HG03095 (cell line): Measurements from ENCODE around the gene SLC10A7.
"Not testable (repeated sequence)": the region's sequence is repeated elsewhere in the genome, so short reads cannot be mapped to it uniquely, and the experiment has no call there.

Experiments
- ATAC-seq: cut with Tn5 transposase; IDR thresholded peaks from one replicate; pipeline ENCODE4 v1.9.1; 2021; ENCODE audit warnings: moderate library complexity; ENCODE audit not compliant: unreplicated experiment

The SLC10A7 gene

GRCh38 chr4:146367347-146367746 is 154.4 kb downstream of the SLC10A7 start:
- no peak for ATAC-seq

GRCh38 chr4:146359771-146360170 is 162.0 kb downstream of the SLC10A7 start:
- no peak for ATAC-seq

DNA sequence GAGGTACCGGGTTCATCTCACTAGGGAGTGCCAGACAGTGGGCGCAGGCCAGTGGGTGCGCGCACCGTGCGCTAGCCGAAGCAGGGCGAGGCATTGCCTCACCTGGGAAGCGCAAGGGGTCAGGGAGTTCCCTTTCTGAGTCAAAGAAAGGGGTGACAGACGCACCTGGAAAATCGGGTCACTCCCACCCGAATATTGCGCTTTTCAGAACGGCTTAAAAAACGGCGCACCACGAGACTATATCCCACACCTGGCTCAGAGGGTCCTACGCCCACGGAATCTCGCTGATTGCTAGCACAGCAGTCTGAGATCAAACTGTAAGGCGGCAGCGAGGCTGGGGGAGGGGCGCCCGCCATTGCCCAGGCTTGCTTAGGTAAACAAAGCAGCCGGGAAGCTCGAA is 171.6 kb downstream of the SLC10A7 start:
- not testable (repeated sequence) for ATAC-seq

DNA sequence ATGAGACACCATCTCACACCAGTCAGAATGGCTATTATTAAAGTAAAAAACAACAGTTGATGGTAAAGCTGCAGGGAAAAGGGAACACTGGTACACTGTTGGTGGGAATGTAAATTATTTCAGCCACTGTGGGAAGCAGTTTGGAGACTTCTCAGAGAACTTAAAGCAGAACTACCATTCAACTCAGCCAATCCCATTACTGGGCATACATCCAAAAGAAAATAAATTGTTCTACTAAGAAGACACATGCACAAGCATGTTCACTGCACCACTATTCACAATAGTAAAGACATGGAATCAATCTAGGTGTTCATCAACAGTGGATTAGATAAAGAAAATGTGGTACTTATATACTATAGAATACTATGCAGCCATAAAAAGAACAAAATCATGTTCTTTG is 172.4 kb downstream of the SLC10A7 start:
- no peak for ATAC-seq

DNA sequence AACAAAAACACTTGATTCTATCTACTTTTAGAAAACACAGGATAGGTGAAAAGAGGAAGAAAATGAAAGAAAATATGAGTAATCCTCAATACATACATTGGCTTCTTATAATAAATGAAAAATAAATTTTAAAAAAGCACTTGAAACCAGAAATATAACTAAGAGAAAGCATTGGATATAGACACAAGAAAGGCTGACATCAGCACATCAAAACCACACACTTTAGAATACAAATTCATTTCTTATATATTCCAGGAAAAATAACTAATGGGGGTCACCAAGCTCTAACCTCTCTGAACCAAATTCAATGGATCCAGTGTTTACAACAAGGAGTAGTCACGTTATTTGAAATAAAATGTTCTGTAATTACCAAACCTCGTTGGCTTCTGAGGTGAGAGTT is 173.9 kb downstream of the SLC10A7 start:
- ATAC-seq, result no peak

DNA sequence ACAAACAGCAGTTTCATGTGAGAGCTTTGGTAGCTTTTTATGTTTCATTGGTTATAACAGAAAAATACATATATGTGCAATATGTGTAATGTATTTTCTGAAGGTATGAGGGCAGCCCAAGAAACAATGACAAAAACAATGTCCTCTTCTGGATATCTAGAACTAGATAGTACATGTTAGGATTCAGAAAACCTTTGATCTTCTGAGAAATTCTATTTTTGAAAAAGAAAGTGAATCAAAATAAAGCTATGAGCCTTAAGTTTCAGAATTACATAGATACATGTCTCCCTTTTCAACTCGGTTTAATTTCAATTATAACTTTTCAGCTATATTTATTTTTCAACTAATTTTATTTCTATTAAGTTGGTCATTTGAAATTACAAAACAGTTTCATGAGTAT is 175.5 kb downstream of the SLC10A7 start:
- no peak for ATAC-seq

GRCh38 chr4:146343776-146344175 is 178.0 kb downstream of the SLC10A7 start:
- ATAC-seq, result no peak

DNA sequence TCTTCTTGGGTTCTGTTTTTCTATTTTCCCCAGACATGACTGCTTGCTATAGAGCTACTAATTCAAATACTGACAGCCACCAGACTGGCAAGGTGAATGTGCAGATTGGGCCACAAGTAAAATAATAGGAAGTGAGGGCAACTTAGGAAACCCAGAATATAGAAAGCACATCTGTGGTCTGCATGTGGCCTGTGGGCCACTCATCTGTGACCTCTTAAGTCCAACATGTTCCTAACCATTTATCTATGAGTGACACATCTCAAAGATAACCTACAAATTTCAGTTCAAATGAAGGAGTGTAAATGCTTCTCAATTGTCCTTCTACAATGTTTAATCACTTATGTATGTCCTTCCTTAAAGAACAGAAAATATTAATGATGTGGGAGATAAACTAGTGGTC is 178.5 kb downstream of the SLC10A7 start:
- ATAC-seq, result peak; percentile 61

GRCh38 chr4:146342600-146343192 is 179.0 kb downstream of the SLC10A7 start:
- no peak for ATAC-seq

- ATAC-seq, result no peak
Observed at GRCh38 chr4:146340798-146341197, 180.9 kb downstream of the SLC10A7 start.

GRCh38 chr4:146338512-146338911 is 183.2 kb downstream of the SLC10A7 start:
- no peak for ATAC-seq

- ATAC-seq, result no peak
Observed at GRCh38 chr4:146336410-146336807, 185.3 kb downstream of the SLC10A7 start.

DNA sequence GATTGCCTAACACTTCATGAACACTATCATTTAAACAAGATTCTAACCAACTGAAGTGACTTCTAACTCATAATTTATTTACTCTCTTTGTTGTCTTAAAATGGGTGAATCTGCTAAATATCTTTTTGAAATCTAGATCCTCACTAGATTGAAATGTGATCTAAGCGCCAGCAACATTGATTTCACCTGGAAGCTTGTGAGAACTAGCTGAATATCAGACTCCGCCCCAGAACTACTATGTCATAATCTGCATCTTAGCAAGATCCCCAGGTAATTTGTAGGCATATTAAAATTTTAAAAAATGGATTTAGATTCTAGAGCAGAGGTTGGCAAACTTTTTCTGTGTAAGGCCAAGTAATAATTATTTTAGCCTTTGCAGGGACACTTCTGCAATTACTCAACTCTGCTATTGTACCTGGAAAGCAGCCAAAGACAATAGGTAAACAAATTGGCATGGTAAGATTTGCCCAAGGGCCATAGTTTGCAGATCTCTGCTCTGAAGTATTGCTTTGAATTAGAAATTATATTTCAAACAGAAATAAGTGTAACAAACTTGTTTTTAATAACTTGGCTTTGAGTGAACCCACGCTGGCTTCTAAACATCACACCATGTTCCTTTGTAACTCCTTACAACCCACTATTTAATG is 185.9 kb downstream of the SLC10A7 start:
- no peak for ATAC-seq

DNA sequence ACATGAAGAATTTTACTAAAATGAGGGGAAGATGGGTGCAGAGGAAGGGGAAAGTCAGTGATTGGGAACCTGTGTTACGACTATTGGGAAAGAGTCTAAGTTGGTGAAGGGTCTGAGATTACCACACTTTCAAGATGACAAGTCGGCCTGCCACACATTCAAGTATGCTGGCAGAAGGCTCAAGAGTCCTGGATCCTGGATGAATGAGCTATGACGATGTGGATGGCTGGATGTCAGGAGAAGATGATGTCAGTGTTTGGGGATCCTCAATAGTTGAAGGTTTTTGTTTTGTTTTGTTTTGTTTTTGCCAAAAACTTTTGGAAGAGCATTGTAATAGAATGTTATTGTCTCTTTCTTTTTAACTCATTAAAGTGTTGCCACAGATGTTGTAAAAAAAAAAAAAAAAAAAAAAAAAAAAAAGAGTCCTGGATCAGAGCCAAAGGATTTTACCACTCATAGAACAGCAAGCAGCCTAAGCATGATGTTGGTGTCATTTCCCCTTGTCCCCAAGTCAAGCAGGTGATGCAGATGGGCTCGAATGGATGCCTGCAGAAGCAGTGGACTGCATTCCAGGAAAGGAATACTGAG is 186.8 kb downstream of the SLC10A7 start:
- ATAC-seq, result no peak

- ATAC-seq, result no peak
Observed at GRCh38 chr4:146333895-146334262, 187.9 kb downstream of the SLC10A7 start.

DNA sequence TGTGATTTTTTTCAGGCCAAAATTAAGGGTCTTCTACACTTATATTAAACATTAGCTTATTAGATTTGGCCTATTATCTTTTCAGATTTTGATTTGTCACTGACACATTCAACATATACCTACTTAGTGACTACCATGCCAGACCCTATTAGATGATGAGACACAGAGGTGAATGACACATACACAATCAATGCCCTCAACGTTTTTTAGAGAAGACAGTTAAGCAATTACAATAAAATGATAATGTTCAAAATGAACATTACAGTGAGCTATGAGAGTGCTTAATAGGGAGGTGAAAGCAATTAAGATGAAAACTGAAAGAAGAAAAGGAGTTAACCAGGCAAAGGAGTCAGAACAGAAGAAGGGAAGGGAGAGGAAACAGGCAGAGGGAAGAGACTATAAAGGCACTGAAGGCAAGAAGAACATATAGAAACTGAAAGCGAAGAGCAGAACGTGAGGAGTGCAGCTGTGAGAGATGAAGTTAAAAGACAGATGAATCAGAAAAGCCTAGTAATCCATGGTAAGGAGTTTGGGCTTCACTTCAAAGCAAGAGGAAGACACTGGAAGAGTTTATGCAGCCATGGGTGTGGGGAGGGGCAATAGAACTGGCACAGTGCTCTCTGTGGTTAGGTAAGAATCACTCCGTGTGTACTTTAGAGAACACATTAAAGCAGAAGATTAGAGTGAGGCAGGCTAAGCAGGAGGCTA is 188.4 kb downstream of the SLC10A7 start:
- peak; percentile 92 for ATAC-seq

GRCh38 chr4:146330392-146330791 is 191.3 kb downstream of the SLC10A7 start:
- no peak for ATAC-seq

DNA sequence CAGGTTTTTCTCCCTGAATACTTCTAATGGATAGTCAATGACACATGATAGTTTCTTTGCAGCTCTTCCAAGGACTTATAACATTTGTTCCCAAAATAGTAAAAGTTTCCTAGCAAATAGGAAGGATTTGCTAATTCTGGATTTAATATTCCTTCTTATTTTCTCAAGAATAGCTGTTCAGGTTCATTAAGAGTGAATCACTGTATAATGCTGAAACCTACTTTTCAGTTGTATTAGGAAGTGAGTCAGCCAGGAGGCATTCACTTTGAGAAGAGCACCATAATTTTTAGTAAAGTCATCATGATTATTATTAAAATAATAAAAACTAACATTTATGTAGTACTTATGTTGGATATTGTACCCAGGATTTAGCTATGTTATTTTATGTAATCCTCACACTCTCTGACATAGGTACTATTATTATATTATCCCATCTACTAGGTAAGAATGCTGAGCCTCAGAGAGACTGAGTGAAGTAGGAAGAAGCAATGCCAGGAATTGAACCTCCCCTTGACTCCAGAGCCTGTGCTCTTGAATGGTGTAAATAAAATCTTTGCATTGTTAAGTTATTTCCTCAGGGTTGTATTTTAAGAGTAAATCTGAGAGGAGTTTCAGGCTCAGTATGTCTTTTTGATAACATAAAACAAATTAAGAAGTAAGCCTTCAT is 192.6 kb downstream of the SLC10A7 start:
- no peak for ATAC-seq

DNA sequence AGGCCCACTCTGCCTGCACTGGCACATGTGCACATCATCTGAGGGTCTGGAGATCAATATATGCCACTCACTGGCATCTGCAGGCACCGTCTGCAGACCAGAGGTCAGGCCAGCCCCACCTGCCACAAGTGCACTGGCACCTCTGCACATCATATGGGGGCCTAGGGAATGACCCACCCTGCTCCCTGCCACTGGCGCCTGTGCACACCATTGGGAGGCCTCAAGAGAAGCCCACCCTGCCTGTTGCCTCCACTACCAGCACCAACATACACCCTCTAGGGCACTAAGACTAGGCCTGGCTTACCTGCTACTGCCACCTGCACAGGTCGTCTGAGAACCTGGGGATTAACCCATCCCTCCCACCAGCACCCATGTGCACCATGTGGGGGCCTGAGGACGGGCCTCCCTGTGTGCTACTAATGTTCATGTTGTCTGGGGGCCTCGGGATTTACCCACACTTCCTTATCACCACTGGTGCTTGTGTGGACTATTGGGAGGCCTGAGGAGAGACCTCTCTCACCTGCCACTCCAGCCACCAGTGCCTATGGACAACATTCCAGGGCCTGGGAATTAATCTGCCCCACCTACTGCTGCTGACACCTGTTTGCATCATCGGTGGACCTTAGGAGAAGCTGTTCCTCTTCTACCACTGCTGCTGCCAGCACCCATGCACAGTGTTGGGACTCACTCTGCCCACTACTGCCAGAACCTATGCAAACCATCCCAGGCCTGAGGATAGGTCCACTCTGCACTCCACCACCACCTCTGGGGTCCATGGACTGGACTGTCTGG is 193.7 kb downstream of the SLC10A7 start:
- ATAC-seq, result no peak

GRCh38 chr4:146318894-146319293 is 202.8 kb downstream of the SLC10A7 start:
- no peak for ATAC-seq

DNA sequence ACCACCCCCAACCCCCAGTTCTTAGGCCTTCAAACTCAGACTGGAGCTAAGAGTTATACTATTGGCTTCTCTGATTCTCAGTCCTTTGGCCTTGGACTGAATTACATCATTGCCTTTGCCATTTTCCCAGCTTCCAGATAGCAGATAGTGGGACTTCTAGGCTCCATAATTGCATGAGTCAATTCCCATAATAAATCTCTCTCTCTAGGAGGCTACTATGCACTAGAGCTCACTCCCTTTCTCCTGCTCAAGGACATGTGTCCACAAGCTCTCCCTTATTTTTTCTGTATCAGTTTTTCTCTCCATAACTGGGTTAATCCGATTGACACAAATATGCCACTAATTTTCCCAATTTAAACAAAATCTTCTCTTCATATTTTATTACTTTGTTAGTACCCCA is 204.0 kb downstream of the SLC10A7 start:
- ATAC-seq, result no peak
